Islet precursor cell (in vitro differentiated cells): ENCODE measurements around the gene EMC1.
A peak's percentile ranks its signal among the peaks of the same experiment; 100 is the strongest.
"Not testable (repeated sequence)": the region's sequence is repeated elsewhere in the genome, so short reads cannot be mapped to it uniquely, and the experiment has no call there.

Source experiments
- DNase-seq: peaks from one replicate; pipeline ENCODE4 v3.0.0-alpha.2; 2018

The EMC1 gene

DNA sequence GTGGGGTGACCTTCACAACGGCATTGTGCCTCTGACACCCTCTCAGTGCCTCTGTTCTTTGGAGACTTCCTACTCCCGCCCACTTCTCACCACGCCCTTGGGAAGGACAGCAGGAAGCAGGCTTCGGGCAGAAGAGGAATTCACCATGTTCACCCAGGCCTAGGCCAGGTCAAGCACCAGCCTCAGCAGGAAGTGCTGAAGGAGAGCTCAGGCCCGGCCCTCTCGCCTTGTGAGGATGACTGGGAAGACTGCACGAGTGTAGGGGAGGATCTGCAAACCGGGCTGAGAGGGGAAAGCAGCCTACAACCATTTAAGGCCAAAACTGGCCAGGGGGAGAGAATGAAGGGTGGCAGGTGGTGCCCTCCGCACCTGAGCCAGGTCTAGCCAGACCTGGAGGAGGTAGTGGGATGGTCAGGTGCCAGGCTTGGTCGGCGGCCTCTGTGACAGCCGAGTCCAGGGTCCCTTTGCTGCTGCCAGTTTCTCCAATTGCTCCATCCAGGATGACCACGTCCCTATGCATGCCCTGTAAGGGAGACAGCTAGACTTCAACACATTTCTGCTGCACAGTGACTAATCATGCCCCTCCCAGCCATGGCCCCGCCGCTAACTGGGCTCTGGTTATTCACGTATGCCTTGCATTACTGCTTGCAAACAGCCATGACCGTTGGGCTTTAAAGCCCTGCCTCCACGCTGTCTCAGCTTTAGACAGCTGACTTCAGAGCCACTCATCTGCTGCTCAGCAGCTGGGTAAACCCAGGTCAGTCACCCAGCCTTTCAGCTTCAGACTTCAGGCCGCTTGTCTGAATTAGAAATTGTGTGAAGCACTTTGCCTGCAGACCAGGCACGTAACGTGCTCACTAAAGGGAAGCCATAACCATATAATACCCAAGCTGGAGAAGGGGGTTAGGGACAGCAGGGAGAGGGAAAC is 9.2 kb upstream of the EMC1 start:
- peak; percentile 68 for DNase-seq

DNA sequence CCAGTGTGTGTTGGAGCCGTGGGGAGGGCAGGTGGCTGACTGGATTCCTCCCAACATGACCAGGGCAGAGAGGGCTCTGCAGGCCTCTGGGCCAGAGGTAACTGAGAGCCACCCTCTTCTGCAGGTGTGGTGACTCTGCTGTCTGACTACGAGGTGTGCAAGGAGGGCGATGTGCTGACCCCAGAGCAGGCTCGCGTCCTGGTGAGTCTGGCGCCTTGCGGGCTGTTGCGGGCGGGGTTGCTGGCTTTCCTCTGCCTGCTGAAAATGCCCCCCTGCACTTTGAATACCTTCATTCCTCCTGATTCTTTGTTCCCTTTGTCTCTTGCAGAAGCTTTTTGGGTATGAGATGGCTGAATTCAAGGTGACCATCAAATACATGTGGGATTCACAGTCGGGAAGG is 7.0 kb upstream of the EMC1 start:
- DNase-seq, result no peak

DNA sequence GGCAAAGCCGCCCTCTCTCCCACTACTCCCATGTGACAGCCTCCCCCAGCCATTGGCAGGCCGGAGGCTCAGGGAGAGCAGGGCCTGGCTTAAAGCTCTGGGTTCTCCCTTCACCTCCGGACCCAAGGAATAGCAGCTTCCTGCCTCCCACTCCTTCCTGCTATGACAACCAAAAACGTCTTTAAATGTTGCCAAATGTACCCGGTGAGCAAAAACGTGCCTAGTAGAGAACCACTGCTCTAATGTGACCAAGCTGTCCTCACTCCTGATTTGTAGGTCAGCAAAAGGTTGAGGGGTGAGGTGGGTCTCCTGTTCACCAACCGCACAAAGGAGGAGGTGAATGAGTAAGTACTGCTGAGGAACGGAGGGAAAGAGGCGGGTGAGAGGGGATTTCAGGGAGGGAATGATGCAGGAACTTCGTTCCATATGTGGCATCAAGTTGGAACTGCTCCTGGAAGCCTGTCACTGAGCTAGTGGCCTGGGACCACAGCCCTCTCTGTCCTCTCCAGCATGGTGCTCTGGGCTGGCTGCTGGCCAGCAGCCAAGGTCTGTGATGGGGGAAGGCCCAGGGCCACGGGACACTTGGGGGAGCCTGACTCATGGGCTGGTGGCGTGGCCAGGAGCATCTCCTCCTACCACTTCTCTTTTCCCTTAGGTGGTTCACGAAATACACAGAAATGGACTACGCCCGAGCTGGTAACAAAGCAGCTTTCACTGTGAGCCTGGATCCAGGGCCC is 6.0 kb upstream of the EMC1 start:
- no peak for DNase-seq

DNA sequence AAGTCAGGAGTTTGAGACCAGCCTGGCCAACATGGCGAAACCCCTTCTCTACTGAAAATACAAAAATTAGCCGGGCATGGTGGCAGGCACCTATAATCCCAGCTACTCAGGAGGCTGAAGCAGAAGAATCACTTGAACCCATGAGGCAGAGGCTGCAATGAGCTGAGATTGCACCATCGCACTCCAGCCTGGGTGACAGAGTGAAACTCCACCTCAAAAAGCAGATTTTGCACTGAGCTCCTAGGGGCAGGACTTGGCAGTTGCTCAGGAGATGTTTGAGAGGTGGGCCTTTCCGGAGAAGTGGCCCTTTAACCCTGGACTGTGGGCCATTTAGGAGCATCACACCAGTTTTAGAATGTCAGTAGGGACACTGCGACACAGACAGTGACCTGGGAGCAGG is 5.0 kb upstream of the EMC1 start:
- DNase-seq, result not testable (repeated sequence)

DNA sequence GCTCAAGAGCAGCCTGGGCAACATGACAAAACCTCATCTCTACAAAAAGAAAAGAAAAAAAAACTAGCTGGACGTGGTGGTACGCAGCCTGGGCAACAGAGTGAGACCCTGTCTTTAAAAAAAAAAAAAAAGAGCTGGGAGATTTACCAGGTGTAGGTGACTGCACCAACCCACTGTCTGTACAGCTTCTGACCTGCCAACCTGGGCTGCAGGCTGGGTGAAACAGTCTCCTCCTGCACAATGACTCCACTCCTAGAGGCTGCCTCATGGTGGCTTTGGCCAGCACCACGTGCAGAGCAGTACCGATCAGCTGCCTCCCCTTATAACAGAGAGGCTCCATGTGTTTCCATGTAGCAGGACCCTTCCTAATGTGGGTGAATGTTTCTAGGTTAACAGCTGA is 4.0 kb upstream of the EMC1 start:
- no peak for DNase-seq

DNA sequence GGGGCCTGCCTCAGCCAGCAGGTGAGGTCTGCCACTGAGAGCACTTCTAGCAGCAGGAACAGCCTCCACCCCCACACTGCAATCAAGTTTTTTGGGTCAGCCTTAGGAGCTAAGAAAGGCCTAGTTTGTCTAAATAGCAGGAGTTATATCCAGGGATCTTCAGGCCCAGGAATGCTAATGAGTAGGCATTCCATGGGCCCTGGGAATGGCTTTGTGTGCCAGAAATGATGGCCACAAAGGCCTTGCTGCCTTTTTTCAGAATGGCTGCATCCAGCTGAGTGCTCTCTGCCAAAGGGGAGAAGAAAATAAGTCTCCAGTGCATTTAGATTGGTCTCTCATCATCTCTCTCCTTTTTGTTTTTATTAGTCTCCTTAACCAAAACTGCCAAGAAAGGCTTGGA is 3.1 kb upstream of the EMC1 start:
- DNase-seq, result no peak

DNA sequence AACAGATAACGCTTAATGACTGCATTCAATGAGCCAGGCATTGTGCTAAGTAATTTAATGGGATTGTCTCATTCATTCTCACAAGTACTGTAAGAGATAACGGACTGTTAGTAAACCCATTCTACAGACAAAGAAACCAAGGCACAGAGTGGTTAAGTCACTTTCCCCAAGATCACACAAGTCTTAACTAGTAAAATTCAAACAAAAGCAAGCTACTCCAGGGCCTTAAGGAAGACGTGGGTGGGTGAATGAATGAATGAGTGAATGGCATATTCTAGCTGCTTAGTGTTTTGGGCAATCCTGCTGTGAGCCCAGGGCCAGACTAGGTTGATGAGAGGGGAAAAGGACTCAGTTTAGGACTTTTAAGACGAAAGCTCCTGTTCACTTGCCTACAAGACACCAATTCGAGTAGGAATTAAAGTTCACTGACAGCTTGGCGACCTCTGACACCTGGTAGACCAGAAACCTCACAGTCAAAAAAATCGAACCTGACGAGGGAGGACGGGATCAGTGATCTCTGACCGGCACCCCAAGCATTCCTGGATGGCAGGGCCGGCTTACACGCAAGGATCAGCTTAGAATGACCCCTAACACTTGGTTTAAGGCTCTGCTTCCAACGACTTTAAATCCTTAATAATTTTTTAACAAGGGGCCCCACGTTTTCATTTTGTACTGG is 557 bp downstream of the EMC1 start:
- DNase-seq, result no peak

DNA sequence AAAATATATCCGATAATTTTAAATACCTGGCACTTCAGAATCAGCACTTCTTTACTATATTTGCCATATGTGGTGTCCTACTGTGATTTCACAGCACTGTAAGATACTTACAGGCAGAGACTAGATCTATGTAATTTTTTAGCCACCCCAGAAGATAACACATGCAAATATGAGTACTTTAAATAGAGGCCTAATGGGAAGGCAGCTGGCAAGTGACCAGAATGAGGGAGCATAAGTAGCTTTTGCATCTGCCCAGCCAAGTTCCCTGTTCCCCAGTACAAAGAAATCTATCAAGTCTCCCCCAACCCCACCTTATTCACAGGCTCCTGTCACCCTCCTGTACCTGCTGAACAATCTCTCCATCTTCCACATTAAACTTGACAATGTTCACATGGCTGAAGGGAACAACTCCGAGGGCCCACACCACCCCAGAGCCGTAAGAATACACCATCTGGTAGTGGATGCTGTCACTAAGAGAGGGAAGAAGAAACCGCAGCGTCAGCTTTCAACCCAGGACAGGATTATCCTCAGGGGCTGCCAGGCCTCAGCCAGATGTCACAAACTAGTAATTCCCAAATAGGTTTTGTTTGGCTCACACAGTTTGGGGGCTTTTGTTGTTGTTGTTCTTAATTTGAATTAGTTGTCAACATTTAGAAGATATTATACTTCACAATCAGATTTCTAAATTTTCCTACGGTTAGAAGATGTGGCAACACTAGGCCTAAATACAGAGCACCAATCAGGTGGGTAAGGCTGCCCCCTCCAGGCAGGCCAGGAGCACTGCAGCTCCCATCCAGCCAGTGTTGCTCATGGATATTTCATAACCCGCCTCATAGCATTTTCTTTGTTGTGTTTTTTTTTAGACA is 10.4 kb downstream of the EMC1 start:
- no peak for DNase-seq

DNA sequence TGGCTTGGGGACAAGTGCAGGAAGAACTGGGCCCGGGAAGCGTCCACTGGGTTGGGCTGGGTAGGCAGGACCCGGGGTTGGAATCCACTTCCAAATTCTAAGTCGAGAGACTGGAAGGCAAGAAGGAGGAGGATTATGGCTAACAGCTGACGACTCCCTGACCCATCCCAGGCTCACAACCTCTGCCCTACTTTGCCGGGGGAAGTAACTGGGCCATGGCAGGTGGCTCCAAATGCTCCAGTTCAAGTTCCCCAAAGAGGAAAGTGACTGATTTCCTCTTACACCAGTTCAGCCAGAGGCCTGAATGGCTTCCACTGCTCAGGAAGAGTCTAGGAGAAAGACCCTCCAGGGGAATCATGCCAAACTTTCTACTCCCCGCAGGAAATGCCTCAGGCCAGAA is 11.4 kb downstream of the EMC1 start:
- DNase-seq, result no peak

DNA sequence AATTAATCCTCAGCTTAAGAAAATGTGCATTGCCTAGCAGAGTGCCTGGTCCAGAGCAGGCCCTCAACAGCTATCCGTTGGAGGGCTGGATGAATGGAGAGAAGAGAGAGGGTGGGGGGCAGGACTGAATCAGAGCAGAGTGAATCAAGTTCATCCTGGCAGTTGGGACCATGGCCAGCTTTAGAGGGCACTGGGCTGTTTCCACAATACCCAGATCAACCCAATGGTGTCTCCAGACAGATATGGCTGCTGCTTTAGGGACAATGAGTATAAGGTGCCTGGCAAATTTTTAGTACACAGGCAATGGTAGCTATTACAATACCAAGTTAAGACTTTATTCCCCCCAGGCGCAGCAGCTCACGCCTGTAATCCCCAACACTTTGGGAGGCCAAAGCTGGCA is 17.1 kb downstream of the EMC1 start:
- no peak for DNase-seq

DNA sequence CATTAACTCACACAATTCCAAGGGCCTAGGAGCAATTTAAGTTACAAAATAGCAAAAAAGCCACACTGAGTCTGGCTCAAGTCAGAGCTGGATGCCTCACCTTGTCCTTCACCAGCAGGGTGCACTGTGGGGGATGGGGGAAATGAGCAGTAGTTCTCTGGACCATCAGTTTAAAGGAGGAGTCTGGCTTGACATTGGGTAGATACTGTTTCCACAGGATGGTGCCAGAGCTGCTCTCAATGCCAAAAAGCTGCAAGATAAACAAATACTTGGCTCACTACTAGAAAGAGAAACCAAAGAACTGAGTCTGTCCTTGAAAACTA is 18.8 kb downstream of the EMC1 start:
- DNase-seq, result no peak

DNA sequence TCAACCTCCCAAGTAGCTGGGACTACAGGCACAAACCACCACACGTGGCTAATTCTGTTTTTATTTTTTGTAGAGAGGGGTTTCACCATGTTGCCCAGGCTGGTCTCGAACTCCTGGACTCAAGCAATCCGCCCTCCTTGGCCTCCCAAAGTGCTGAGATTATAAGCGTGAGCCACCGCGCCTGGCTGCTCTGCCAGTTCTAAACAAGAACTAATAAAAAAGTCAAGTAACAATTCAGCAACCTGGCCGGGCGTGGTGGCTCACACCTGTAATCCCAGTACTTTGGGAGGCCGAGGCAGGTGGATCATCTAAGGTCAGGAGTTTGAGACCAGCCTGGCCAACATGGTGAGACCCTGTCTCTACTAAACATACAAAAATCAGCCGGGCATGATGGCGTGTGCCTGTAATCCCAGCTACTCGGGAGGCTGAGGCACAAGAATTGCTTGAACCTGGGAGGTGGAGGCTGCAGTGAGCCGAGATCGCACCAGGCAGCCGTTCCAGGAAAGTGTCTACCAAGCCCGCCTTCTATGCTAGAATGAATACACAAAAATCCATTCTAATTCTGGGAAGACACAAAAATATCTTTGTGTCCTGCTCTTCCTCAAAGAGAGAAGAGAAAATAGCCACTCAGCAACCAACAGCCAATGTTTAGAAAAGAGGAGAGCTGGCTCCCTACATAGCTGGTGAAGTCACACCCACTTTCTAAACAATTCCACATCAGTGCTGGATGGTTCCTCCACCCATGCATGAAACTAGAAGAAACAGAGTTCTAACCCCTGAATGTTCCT is 19.4 kb downstream of the EMC1 start:
- not testable (repeated sequence) for DNase-seq

DNA sequence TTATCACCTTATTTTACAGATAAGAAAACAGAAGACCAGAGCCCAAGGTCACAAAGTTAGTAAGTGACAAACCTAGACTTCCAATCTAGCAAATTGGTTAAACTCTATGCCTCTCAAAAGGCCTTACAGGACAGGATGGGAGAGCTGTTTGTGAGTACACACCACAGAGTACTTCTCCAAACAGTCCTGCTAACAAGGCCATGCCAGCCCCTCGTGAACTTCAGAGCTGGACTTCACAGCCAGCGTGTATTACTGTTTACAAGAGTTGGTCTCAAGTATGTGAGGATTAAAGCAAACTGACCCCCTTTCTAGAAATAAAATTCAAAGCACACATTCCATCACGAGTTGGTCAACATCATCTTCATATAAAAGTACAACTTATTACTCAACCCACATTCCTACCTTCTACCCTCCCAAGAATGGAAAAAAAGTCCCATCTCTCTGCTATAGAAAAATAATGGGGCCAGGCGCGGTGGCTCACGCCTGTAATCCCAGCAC is 21.4 kb downstream of the EMC1 start:
- DNase-seq, result no peak

DNA sequence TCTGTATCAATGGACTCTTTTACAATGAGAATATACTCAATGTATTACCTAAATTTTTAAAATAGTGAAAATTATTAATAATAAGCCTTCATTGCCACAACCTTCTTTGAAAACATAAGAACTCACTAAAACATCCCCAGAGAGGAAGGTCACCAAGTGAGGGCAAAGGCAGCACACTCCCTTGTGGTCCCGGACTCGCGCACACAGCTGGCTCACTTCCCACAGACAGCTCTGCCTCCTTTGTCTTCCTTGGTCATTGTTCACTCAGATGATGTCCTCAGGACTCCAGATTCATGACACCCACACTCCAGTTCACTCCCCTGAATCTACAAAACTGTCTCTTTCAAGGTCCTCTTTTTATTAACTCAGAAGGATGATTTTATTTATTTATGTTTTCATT is 22.1 kb downstream of the EMC1 start:
- DNase-seq, result no peak

DNA sequence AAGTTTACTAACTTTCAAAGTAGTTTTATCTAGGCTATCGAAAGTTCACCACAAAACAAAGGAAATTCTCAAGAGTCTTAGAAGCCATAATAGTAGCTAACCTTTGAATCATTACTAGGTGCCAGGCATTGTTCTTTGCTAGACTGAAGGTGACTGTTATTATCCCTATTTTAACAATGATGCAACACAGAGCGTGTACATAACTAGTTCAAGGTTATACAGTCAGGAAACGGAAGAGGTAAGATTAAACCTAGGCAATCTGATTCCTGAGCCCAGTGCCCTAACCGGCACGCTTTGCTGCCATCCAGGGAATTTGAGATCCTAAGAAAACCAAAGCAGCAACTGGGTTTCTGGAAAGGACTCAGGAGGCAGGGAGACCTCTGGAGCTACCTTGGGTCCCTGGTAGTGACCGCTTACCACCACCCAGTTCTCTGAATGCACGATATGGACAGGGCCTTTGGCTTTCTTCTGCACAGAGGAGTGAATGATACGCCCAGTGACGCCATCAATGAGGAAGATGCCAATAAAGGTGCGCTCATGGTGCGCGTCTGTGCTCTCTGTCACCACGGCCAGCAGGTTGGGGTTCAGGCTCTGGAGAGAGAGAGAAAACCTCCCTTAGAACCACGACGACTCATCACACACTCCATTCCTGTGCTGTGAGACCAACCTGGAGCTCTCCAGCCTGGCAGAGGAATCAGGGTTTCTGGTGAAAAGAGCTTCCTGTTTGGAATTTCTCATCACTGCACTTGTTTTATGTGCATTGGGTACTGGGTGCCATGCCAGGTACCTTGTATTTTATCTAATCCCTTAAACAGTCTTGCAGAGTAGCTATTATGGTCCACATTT is 28.1 kb downstream of the EMC1 start:
- DNase-seq, result no peak

DNA sequence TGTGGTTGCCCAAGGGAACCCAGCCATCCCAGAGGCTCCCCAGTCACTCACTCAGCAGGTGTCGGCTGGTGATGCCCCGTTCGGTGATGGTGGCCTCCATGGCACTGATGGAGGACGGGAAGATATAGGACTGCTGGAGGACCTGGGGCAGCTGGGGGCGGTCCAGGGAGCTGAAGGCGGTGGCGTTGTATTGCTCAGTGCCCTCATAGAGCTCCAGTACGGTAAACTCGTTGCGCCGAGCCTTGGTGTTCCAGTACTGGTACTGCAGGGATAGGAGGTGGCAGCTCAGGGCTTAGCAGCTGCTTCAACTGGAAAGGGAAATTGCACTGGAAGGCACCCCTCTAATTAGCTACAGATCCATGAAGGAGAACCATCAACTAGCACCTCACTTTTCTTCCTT is 28.8 kb downstream of the EMC1 start:
- no peak for DNase-seq

DNA sequence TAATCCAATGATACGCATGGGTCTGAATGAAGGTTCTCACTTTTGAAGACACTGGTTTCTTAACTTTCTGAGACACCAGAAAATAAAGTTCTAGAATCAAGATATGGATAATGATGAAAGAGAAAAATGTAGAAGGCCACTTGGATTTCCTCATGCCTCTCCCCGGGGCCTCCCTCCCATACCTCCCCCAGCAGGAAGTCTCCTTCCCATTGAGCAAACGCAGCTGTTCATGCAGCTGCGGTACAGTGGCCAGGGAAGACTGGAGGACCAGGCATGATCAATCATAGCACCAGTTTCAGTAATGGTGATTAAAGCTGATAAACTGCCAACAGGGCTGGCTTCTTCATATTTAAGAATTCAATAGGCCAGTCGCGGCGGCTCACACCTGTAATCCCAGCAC is 30.3 kb downstream of the EMC1 start:
- no peak for DNase-seq

DNA sequence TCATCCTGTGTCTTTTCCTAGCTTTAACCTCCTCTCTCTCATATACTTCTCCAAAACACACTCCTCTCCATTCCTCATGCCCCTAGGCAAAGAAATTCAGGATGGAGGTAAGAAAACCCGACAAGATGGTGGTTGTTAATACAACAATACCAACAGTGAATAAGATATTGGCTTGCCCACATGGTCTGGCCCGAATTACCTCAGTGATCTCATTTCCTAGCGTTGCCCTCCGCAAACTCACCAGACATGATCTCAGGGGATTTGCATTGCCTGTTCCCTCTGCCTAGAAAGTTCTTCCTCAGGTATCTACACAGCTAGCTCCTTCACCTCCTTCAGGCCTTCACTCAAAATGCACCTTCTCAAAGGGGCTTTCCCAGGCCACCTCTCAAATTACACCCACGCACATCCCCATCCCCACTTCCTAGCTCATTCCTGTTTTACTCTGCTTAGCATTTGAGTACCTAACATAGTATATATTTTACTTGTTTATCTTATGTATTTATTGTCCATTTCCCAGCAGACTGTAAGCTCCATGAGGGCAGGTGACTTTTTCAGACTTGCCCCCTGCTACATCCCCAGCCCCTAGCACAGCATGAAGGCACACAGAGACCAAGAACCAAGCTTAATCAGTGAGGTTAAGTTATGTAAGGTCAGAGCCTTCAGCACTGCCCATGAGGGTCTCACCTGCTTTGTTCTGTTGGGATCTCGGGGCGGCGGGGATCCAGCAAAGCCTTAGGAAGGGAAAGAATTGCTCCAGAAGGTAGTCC is 31.1 kb downstream of the EMC1 start:
- DNase-seq, result no peak

DNA sequence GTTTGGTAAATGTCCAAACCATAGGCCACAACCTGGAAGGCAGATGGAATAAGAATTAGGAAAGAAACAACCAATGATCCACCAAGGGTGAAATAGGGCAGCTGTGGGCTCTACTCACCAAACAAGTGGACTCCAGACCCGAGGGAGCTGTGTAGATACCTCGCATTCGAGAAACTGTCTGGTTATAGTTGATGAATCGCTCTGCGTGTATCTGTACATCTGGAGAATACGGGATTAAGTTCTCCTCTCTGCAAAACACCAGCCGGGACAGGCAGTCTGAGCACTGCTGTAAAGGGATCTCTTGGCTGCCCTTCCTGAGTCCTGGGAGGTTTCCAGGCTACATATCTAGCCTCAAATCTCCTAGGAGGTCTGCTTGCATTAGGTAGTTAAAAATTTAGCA is 31.9 kb downstream of the EMC1 start:
- DNase-seq, result no peak

DNA sequence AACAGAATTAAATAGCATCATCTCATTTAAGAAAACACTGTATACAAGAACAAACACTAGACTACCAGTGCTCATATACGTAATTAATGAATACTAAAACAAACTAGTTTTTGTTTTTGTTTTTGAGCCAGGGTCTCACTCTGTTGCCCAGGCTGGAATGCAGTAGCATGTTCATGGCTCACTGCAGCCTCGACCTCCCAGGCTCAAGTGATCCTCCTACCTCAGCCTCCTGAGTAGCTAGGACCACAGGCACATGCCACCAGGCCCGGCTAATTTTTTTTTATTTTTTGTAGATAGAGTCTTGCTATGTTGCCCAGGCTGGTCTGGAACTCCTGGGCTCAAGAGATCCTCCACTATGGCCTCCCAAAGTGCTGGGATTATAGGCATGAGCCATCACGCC is 34.7 kb downstream of the EMC1 start:
- not testable (repeated sequence) for DNase-seq
